T-helper 2 cell treated with Interferon-gamma antibody and Interleukin-4, amounts not matched to agents 5 μg/mL and 100 μg/mL, for 36 hours (primary cell): ENCODE results near the gene HOXD9.

Experiments
- DNase-seq: peaks from one replicate; pipeline ENCODE4 v3.0.0; 2021; ENCODE audit warnings: low spot score
- H3K27ac Mint-ChIP-seq: one replicate; pipeline ENCODE4 v1.8.0; 2021; ENCODE audit warnings: mild to moderate bottlenecking, mixed read lengths
- H3K27me3 Mint-ChIP-seq: one replicate; pipeline ENCODE4 v1.8.0; 2021; ENCODE audit warnings: low read depth, mixed read lengths
- H3K36me3 Mint-ChIP-seq: one replicate; pipeline ENCODE4 v1.8.0; 2021; ENCODE audit warnings: low read depth, mixed read lengths
- H3K4me1 Mint-ChIP-seq: one replicate; pipeline ENCODE4 v1.8.0; 2021; ENCODE audit warnings: low read depth, mixed read lengths
- H3K4me3 Mint-ChIP-seq: one replicate; pipeline ENCODE4 v1.8.0; 2022; ENCODE audit warnings: mild to moderate bottlenecking, moderate library complexity, mixed read lengths
- H3K9me3 Mint-ChIP-seq: one replicate; pipeline ENCODE4 v1.8.0; 2021; ENCODE audit warnings: mixed read lengths

HOXD9 gene

DNA sequence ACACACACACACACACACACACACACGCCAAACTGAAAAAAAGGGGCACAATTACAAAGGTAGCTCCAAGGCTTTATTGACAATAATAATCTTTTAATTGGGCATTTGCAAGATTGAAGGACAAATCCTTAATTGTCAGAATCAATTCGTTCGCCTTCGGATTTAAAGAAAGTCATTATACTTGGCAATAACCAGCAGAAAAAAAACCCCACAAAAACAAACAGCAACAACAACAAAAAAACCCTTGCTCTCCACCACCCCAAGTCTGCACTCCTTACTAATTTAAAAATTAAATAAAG lies 5.2 kb downstream of the HOXD9 start:
- Mint-ChIP-seq H3K4me3 (no peak overlapping the region), H3K27ac (peak overlapping the region; percentile 53)

GRCh38 chr2:176128172-176128981 lies 5.9 kb downstream of the HOXD9 start:
- DNase-seq = no peak
- Mint-ChIP-seq H3K4me1 (peaks cover 5% of the 10 kb centered on the region), H3K36me3 (peaks cover 1% of the 10 kb centered on the region), H3K27me3 (peaks cover 85% of the 10 kb centered on the region), H3K9me3 (no peaks in the 10 kb centered on the region), H3K27ac (peak overlapping the region; percentile 79), H3K4me3 (no peak overlapping the region)

More for the DNA sequence above, 5.2 kb downstream of the HOXD9 start:
- H3K4me1 Mint-ChIP-seq = peaks cover 5% of the 10 kb centered on the region
- no peak for DNase-seq
- peaks cover 1% of the 10 kb centered on the region for H3K36me3 Mint-ChIP-seq
- peaks cover 81% of the 10 kb centered on the region for H3K27me3 Mint-ChIP-seq
- no peaks in the 10 kb centered on the region for H3K9me3 Mint-ChIP-seq

DNA sequence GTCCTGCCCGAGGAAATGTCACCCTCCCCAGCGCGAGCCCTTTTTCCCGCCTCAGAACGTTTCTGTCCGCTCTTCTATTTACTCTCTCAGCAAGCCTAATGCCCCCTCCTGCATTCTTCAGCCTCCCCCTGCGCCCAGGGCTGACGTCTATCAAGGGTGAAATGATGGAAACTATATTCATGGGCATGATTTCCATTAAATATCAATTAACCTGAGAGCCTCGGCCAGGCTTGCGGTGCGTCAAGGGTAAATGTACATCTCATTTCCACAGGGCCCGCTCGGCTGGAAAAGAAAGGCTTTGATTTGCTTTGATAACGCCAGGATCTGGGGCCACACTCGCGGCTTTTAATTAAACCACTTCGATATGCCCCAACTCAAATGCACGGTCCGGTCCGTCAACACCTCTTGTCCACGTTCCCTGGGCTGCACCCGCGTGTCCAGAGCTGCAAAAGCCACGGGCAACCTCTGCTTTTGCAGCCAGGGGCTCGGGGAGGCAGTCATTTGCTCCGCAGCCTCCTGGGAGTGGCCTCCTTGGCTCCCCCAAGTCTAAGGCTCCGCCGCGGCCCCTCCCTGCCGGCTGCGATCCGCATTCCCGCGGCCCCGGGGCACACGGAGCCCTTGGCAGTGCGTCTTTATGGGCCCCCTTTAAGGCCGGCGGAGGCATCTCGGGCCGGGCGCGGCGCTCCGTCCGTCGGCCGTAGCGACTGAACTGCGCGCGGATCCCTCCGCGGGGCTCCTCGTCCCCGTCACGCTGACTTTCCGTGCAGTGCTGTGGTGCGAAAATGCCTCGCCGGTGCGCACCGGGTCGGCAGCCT lies 6.7 kb downstream of the HOXD9 start, which contains the start of gene HOXD8:
Gene HOXD8 (plus strand): TSS at position 724 of the 815 bp plus-strand sequence. CDS start 662 bp downstream, outside the sequence.
- peaks cover 1% of the 10 kb centered on the region for H3K36me3 Mint-ChIP-seq
- H3K4me1 Mint-ChIP-seq = peaks cover 5% of the 10 kb centered on the region
- no peak for DNase-seq
- H3K27me3 Mint-ChIP-seq = peaks cover 85% of the 10 kb centered on the region
- H3K27ac Mint-ChIP-seq = peak within 1 kb of the TSS; percentile 52
- no peaks in the 10 kb centered on the region for H3K9me3 Mint-ChIP-seq
- H3K4me3 Mint-ChIP-seq = peak within 1 kb of the TSS; percentile 49

GRCh38 chr2:176129813-176130146 lies 7.3 kb downstream of the HOXD9 start:
- Mint-ChIP-seq H3K27ac (no peak overlapping the region), H3K27me3 (peaks cover 85% of the 10 kb centered on the region), H3K9me3 (no peaks in the 10 kb centered on the region), H3K4me1 (peaks cover 5% of the 10 kb centered on the region), H3K4me3 (no peak overlapping the region), H3K36me3 (peaks cover 1% of the 10 kb centered on the region)
- no peak for DNase-seq

- DNase-seq = no peak
- Mint-ChIP-seq H3K27ac (peak overlapping the region; percentile 80), H3K36me3 (peaks cover 1% of the 10 kb centered on the region), H3K9me3 (no peaks in the 10 kb centered on the region), H3K4me3 (peak overlapping the region; percentile 43), H3K27me3 (peaks cover 85% of the 10 kb centered on the region), H3K4me1 (peaks cover 5% of the 10 kb centered on the region)
Measured at GRCh38 chr2:176130147-176130956, 7.8 kb downstream of the HOXD9 start.

DNA sequence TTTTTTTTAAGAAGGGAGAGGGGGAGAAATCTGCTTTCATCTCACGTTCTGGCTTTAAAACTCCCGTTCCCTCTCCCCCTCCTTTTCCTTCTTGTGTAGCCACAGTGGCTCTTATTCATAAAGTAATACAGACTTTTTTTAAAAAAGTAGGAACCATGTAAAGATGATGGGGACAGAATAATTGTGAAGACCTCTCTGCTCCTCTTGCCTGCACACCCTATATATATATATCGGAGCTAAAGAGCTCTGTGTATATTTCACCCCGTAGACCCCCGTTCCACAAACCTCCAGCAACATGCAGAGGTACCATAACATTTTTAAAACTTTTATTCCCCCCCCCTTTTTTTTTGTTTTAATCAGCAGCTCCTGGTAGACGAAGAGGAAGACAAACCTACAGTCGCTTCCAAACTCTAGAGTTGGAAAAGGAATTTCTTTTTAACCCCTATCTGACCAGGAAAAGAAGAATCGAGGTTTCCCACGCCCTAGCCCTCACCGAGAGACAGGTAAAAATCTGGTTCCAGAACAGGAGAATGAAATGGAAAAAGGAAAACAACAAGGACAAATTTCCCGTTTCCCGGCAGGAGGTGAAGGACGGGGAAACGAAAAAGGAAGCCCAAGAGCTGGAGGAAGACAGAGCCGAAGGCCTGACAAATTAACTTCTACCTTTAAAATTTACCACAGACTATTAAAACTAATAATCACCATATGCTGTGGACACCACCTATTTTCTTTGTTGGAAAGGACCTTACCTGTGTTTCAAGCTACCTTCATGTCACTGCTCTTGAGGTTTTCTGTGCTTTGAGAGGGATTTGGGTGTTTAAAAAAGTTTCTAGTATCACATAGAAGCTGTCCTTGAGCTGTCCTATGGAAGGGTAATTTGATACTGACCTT lies 8.7 kb downstream of the HOXD9 start:
- Mint-ChIP-seq H3K4me1 (peaks cover 9% of the 10 kb centered on the region), H3K36me3 (peaks cover 1% of the 10 kb centered on the region), H3K27me3 (peaks cover 85% of the 10 kb centered on the region), H3K4me3 (peak overlapping the region; percentile 48), H3K27ac (peak overlapping the region; percentile 80), H3K9me3 (no peaks in the 10 kb centered on the region)
- no peak for DNase-seq

DNA sequence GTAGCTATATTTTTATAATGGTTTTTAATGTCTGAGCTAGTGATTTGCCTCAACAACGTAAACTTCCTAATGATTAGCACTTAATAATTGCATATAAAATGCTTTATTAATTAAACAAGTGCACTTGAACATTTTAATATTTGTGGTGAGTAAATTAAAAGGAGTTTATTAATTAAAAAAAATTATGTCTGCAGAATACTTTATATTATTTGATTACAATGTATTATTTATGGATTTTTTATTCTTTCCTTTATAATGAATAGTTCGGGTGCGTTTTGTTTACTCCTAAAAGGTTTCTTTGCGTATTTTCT lies 9.3 kb downstream of the HOXD9 start:
- H3K4me3 Mint-ChIP-seq = no peak overlapping the region
- no peaks in the 10 kb centered on the region for H3K9me3 Mint-ChIP-seq
- H3K36me3 Mint-ChIP-seq = peaks cover 1% of the 10 kb centered on the region
- peaks cover 84% of the 10 kb centered on the region for H3K27me3 Mint-ChIP-seq
- no peak for DNase-seq
- peaks cover 9% of the 10 kb centered on the region for H3K4me1 Mint-ChIP-seq
- H3K27ac Mint-ChIP-seq = no peak overlapping the region

DNA sequence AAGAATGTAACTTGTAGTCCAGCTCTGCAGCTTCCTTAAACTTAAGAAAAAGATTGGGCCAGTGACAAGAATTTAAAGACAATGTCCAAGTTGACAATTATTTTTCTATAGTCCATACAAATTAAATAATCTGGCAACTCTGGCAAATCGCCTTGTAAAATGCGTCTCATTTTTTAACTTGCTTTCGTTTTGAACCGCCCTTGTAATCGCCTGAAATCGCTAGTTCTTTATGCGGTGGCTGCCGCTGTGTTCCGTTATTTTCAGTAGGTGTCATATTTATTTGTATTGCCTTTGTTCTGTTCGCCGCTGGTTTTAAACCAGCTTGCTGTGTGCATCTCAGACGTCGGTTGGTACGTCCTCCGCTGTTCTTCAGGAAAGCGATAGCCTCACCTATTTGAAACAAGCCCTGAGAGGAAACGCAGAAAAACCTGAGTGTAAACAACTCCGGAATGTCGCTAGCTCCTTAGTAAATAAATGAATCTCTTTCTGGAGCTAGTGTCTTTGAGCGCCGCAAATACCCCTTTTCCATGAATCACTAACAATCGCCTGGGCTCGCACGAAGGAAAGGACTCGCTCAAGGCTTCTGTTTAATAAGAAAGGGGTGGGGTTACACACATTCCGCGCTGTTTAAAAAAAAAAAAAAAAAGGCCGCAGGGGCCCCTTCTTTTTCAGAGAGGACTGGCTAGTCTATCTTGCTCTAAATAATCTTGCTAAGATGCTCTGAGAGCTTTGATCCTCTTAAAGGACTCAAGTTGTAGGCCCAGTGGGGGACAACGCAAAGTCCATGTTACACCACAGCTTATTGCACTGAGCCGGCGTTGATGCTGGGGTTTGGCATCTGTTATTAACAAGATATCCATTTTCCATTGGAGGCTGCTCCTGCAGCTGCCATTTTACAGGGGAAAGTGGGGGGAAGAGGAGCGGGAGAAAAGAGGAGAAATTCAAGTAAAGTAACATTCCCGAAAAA lies 10.0 kb downstream of the HOXD9 start:
- Mint-ChIP-seq H3K27ac (peak overlapping the region; percentile 27), H3K4me3 (peak overlapping the region; percentile 66), H3K9me3 (no peaks in the 10 kb centered on the region), H3K36me3 (peaks cover 1% of the 10 kb centered on the region), H3K27me3 (peaks cover 85% of the 10 kb centered on the region), H3K4me1 (peaks cover 11% of the 10 kb centered on the region)
- DNase-seq = no peak

DNA sequence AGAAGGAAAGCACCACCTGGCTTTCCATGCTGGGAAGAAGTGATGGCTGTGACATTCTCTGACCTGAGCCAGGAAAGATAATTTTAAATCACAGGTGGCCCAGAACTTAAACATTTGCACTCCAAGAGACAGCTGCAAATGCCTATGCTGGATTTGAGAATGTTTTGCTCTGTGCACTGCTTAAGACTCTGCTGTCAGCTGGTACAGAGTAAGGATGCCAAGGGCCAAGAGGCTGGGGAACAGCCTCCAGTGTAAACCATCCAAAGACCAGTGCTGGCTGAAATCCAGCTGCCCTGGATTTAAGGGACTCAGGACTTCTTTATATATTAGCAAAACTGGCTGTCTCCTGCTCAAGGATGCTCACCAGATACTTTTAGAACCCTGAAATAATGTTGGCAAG lies 10.9 kb downstream of the HOXD9 start:
- Mint-ChIP-seq H3K27ac (no peak overlapping the region), H3K27me3 (peaks cover 85% of the 10 kb centered on the region), H3K4me1 (peaks cover 12% of the 10 kb centered on the region), H3K9me3 (no peaks in the 10 kb centered on the region), H3K36me3 (peaks cover 1% of the 10 kb centered on the region), H3K4me3 (no peak overlapping the region)
- no peak for DNase-seq

GRCh38 chr2:176134035-176134434 lies 11.5 kb downstream of the HOXD9 start:
- Mint-ChIP-seq H3K4me3 (no peak overlapping the region), H3K36me3 (peaks cover 1% of the 10 kb centered on the region), H3K27me3 (peaks cover 85% of the 10 kb centered on the region), H3K4me1 (peaks cover 18% of the 10 kb centered on the region), H3K9me3 (no peaks in the 10 kb centered on the region), H3K27ac (no peak overlapping the region)
- DNase-seq = no peak

GRCh38 chr2:176135035-176135440 lies 12.5 kb downstream of the HOXD9 start:
- Mint-ChIP-seq H3K4me3 (no peak overlapping the region), H3K9me3 (no peaks in the 10 kb centered on the region), H3K4me1 (peaks cover 25% of the 10 kb centered on the region), H3K36me3 (peaks cover 1% of the 10 kb centered on the region), H3K27ac (no peak overlapping the region), H3K27me3 (peaks cover 91% of the 10 kb centered on the region)
- no peak for DNase-seq

DNA sequence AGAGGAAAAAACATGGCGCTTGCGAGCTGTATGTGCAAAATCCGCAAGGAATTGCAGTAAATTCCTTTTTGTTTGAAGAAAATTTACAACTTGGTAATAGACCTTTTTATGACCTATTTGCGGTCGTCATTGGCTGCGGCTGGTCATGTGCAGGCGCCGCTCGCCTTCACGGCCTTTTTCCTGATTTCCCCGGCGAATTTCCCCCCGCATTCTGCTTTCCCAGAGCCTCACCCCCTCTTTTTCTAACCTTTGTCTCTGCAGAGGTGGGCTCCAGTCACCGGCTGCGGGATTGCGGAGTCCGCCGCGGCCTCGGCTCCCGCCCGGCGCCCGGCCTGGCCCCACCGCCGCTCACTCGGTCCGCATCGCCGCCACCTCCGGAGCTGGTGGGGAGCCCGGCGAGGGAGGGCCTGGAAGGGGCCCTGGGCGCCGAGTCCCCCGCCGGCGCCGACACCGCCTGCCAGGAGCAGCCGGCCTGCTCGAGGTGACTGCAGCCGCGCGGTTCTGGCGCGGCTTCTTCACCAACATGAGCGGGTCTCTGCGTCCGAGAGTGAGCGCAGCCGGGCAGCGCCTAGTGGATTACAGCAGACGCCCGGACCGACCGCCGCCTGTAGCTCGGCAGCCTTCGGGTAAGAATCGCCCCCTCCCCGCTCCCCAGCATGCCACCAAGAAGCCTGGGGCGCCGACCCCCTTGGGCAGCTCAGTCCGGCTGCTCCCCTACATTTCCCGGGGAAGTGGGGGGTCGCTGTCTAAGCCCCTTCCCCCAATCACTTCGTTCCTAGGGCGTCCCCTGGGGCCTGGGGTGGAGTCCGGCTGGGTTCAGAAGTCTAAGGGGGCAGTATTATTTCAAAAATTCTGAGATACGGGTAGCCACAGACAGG lies 14.1 kb downstream of the HOXD9 start:
- peaks cover 1% of the 10 kb centered on the region for H3K36me3 Mint-ChIP-seq
- no peak for DNase-seq
- H3K4me3 Mint-ChIP-seq = no peak overlapping the region
- H3K27me3 Mint-ChIP-seq = peaks cover 93% of the 10 kb centered on the region
- H3K9me3 Mint-ChIP-seq = no peaks in the 10 kb centered on the region
- no peak overlapping the region for H3K27ac Mint-ChIP-seq
- peaks cover 24% of the 10 kb centered on the region for H3K4me1 Mint-ChIP-seq
